ENCODE measurements around the gene IKZF5.

The IKZF5 gene

GRCh38 chr10:122955892-122956291 lies 52.7 kb downstream of the IKZF5 start:
- no peak for DNase-seq (ENCODE audit: low spot score in 2 of 2)
- ATAC-seq (replicated peaks; ENCODE audit: extremely low read depth, poor library complexity, severe bottlenecking), result no peak
- peaks cover 23% of the 10 kb centered on the region for H3K4me1 Mint-ChIP-seq
- no peak overlapping the region for H3K27ac Mint-ChIP-seq (ENCODE audit: low read depth)
- H3K9me3 Mint-ChIP-seq, result no peaks in the 10 kb centered on the region
- no peaks in the 10 kb centered on the region for H3K27me3 Mint-ChIP-seq
- no peak overlapping the region for H3K4me3 Mint-ChIP-seq
- peaks cover 13% of the 10 kb centered on the region for H3K36me3 Mint-ChIP-seq (ENCODE audit: insufficient read depth)

GRCh38 chr10:122954731-122955050 lies 53.9 kb downstream of the IKZF5 start:
- H3K9me3 Mint-ChIP-seq, result no peaks in the 10 kb centered on the region
- H3K4me1 Mint-ChIP-seq, result peaks cover 32% of the 10 kb centered on the region
- H3K27me3 Mint-ChIP-seq, result no peaks in the 10 kb centered on the region
- peaks cover 14% of the 10 kb centered on the region for H3K36me3 Mint-ChIP-seq (ENCODE audit: insufficient read depth)
- H3K27ac Mint-ChIP-seq (ENCODE audit: low read depth), result peak overlapping the region; percentile 91
- peak overlapping the region; percentile 94 for H3K4me3 Mint-ChIP-seq
- DNase-seq (ENCODE audit: low spot score in 2 of 2), result peak in 1 of 2 donors; percentile 9
- no peak for ATAC-seq (replicated peaks; ENCODE audit: extremely low read depth, poor library complexity, severe bottlenecking)

- no peaks in the 10 kb centered on the region for H3K27me3 Mint-ChIP-seq
- DNase-seq (ENCODE audit: low spot score in 2 of 2) (peak; percentile 89 to 94), ATAC-seq (replicated peaks; ENCODE audit: extremely low read depth, poor library complexity, severe bottlenecking) (peak; percentile 99)
- peaks cover 17% of the 10 kb centered on the region for H3K36me3 Mint-ChIP-seq (ENCODE audit: insufficient read depth)
- peak within 1 kb of the TSS; percentile 94 for H3K4me3 Mint-ChIP-seq
- peaks cover 32% of the 10 kb centered on the region for H3K4me1 Mint-ChIP-seq
- peak within 1 kb of the TSS; percentile 91 for H3K27ac Mint-ChIP-seq (ENCODE audit: low read depth)
- no peaks in the 10 kb centered on the region for H3K9me3 Mint-ChIP-seq
Observed at GRCh38 chr10:122953902-122954730, 54.5 kb downstream of the IKZF5 start, which contains the start of gene C10orf88. C10orf88 (minus strand) TSS chr10:122954227; CDS start chr10:122954178, 49 bp downstream.

GRCh38 chr10:122949296-122949695 lies 59.3 kb downstream of the IKZF5 start:
- Mint-ChIP-seq H3K27me3 (no peaks in the 10 kb centered on the region), H3K27ac (ENCODE audit: low read depth) (no peak overlapping the region), H3K9me3 (no peaks in the 10 kb centered on the region), H3K4me1 (peaks cover 37% of the 10 kb centered on the region), H3K36me3 (ENCODE audit: insufficient read depth) (peaks cover 22% of the 10 kb centered on the region), H3K4me3 (no peak overlapping the region)
- no peak for ATAC-seq (replicated peaks; ENCODE audit: extremely low read depth, poor library complexity, severe bottlenecking)
- no peak for DNase-seq (ENCODE audit: low spot score in 2 of 2)

Data from central memory CD8-positive, alpha-beta T cell (primary cell).